Astrocyte (in vitro differentiated cells and primary cell): ENCODE results near the gene TNFSF11.

ENCODE experiments used
- EZH2 ChIP-seq: IDR thresholded peaks from 2 replicates; pipeline ENCODE4 v1.6.1; 2012; ENCODE audit warnings: mild to moderate bottlenecking, low read length, inconsistent platforms; ENCODE audit not compliant: insufficient read depth
- TF ChIP-seq, protein P1 (sequence below): IDR thresholded peaks from 2 replicates; pipeline ENCODE4 v1.5.1; 2011; ENCODE audit warnings: low read depth, mild to moderate bottlenecking, inconsistent platforms, low read length, moderate library complexity; ENCODE audit not compliant: insufficient read depth

- TF ChIP-seq, protein P1, sequence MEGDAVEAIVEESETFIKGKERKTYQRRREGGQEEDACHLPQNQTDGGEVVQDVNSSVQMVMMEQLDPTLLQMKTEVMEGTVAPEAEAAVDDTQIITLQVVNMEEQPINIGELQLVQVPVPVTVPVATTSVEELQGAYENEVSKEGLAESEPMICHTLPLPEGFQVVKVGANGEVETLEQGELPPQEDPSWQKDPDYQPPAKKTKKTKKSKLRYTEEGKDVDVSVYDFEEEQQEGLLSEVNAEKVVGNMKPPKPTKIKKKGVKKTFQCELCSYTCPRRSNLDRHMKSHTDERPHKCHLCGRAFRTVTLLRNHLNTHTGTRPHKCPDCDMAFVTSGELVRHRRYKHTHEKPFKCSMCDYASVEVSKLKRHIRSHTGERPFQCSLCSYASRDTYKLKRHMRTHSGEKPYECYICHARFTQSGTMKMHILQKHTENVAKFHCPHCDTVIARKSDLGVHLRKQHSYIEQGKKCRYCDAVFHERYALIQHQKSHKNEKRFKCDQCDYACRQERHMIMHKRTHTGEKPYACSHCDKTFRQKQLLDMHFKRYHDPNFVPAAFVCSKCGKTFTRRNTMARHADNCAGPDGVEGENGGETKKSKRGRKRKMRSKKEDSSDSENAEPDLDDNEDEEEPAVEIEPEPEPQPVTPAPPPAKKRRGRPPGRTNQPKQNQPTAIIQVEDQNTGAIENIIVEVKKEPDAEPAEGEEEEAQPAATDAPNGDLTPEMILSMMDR, result no peak
- no peak for TF ChIP-seq EZH2
Observed at GRCh38 chr13:42656161-42656560, 82.2 kb downstream of the TNFSF11 start.
